ENCODE data around the gene CDCA8. TPM values are rescaled to one million over a fixed set of nuclear protein-coding genes. Genes with fewer than 3 reads are reported as not detected.

Gene CDCA8
- total and polyA plus RNA-seq, 2 of the 4 experiments (the other 2 are of a cell fraction): 5.9 to 25.7 TPM

DNA sequence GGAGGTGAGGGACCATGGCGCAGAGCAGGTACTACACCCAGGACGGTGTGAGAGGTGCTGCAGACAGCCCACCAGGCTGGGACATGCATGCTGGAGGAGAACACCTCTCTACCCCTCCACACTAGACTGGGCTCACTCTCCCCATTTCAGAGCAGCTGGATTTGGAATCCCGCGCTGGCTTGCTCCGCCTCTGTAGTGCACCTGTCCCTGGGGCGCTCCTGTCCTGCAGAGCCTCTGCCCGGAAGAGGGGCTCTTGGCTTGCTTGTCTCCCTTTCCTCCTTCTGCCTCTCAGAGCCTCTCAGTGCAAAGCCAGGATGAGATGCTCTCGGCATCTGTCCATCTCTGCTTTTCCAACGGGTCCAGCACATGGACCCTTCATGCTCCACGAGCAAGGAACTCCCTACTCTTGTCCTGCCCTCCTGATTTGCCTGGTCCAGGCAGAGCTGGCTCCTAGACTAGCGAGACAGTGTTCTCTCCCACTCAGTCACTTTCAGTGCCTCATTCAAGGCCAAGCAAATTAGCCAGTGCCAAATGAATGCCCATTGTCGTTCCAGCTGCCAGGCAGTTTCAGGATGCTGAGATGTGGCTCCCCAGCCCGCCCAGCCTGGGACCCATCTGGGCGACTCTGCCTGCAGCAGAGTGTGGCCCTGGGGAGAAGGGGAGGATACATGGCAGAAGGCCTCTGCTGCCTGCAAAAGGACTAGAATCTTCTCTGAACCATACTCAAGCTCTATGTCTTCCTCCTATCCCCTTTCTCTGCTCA is 33.7 kb downstream of the CDCA8 start:
- Histone ChIP-seq H3K9me1 (ENCODE audit: insufficient read depth, low read length) (no peaks in the 10 kb centered on the region), H3K9ac (ENCODE audit: low read depth, low read length) (no peak overlapping the region), H2AK9ac (replicated peaks; ENCODE audit: low read depth, low read length, poor library complexity) (no peak overlapping the region), H4K91ac (ENCODE audit: insufficient read depth, low read depth, low read length) (no peak overlapping the region), H3K14ac (replicated peaks; ENCODE audit: low read depth, low read length) (no peak overlapping the region), H3K4ac (ENCODE audit: low read depth, low read length) (no peak overlapping the region), H3K36me3 (ENCODE audit: control insufficient read depth, insufficient read depth, low read length) (no peaks in the 10 kb centered on the region), H3K56ac (ENCODE audit: extremely low read depth, insufficient read depth, low read length) (no peak overlapping the region), H4K20me1 (ENCODE audit: insufficient read depth, low read length) (no peaks in the 10 kb centered on the region), H3K79me1 (ENCODE audit: low read depth in 1 of 2, low read length in 2 of 2) (no peaks in the 10 kb centered on the region), H2BK120ac (ENCODE audit: low read depth, low read length) (no peak overlapping the region), H3K4me3 (ENCODE audit: insufficient read depth, low read depth, low read length) (no peak overlapping the region), H4K8ac (ENCODE audit: low read depth in 2 of 2, low read length in 2 of 2) (no peak overlapping the region), H2BK5ac (ENCODE audit: low read depth, low read length, poor library complexity, severe bottlenecking) (no peak overlapping the region), H3K27ac (ENCODE audit: insufficient read depth, low read length) (no peak overlapping the region), H2BK15ac (ENCODE audit: low read depth, low read length) (no peak overlapping the region), H2AK5ac (ENCODE audit: low read depth, low read length) (no peak overlapping the region), H3K18ac (ENCODE audit: low read depth, low read length) (no peak overlapping the region), H3K4me1 (ENCODE audit: control insufficient read depth, insufficient read depth, low read length) (no peaks in the 10 kb centered on the region), H3K9me3 (ENCODE audit: control insufficient read depth, insufficient read depth, low read length) (no peaks in the 10 kb centered on the region), H2AFZ (replicated peaks; ENCODE audit: low read length, poor library complexity) (no peak overlapping the region), H2BK20ac (ENCODE audit: low read depth, low read length) (no peak overlapping the region), H4K5ac (ENCODE audit: low read depth, low read length) (no peak overlapping the region), H3K23ac (ENCODE audit: low read depth, low read length) (no peak overlapping the region), H3K4me2 (ENCODE audit: low read depth, low read length) (no peak overlapping the region), H3K27me3 (ENCODE audit: control insufficient read depth, insufficient read depth, low read length) (peaks cover 49% of the 10 kb centered on the region)
- WGBS, 2 experiments (ENCODE audit: extremely low coverage in 2 of 2, insufficient read length in 1 of 2): 93% methylated on average over 3 of the region's 14 CpGs; no CpG with 5 or more reads in 1 of the 2 experiments
- TF ChIP-seq MXI1 (IDR thresholded peaks at IDR 0.05; ENCODE audit: borderline replicate concordance, low read depth, low read length) (no peak), BHLHE40 (IDR thresholded peaks at IDR 0.05; ENCODE audit: low read depth, low read length) (no peak), NFE2L2 (IDR thresholded peaks at IDR 0.05; ENCODE audit: low read depth, low read length) (no peak), POLR2A (IDR thresholded peaks at IDR 0.05; ENCODE audit: low read depth, low read length) (no peak), CHD1 (IDR thresholded peaks at IDR 0.05; ENCODE audit: low read depth, low read length) (no peak), FOS (IDR thresholded peaks at IDR 0.05; ENCODE audit: low read depth, low read length) (no peak), SMC3 (IDR thresholded peaks at IDR 0.05; ENCODE audit: low read depth, low read length) (no peak), CEBPB (IDR thresholded peaks at IDR 0.05; ENCODE audit: low read depth, low read length) (no peak), MAFK (IDR thresholded peaks at IDR 0.05; ENCODE audit: low read depth, low read length) (no peak)
- TF ChIP-seq, protein P1, sequence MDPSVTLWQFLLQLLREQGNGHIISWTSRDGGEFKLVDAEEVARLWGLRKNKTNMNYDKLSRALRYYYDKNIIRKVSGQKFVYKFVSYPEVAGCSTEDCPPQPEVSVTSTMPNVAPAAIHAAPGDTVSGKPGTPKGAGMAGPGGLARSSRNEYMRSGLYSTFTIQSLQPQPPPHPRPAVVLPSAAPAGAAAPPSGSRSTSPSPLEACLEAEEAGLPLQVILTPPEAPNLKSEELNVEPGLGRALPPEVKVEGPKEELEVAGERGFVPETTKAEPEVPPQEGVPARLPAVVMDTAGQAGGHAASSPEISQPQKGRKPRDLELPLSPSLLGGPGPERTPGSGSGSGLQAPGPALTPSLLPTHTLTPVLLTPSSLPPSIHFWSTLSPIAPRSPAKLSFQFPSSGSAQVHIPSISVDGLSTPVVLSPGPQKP (IDR thresholded peaks at IDR 0.05; ENCODE audit: borderline replicate concordance, low read depth, low read length): no peak
- TF ChIP-seq, protein P2, sequence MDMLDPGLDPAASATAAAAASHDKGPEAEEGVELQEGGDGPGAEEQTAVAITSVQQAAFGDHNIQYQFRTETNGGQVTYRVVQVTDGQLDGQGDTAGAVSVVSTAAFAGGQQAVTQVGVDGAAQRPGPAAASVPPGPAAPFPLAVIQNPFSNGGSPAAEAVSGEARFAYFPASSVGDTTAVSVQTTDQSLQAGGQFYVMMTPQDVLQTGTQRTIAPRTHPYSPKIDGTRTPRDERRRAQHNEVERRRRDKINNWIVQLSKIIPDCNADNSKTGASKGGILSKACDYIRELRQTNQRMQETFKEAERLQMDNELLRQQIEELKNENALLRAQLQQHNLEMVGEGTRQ (IDR thresholded peaks at IDR 0.05; ENCODE audit: low read depth, low read length): no peak
- TF ChIP-seq, protein P3, sequence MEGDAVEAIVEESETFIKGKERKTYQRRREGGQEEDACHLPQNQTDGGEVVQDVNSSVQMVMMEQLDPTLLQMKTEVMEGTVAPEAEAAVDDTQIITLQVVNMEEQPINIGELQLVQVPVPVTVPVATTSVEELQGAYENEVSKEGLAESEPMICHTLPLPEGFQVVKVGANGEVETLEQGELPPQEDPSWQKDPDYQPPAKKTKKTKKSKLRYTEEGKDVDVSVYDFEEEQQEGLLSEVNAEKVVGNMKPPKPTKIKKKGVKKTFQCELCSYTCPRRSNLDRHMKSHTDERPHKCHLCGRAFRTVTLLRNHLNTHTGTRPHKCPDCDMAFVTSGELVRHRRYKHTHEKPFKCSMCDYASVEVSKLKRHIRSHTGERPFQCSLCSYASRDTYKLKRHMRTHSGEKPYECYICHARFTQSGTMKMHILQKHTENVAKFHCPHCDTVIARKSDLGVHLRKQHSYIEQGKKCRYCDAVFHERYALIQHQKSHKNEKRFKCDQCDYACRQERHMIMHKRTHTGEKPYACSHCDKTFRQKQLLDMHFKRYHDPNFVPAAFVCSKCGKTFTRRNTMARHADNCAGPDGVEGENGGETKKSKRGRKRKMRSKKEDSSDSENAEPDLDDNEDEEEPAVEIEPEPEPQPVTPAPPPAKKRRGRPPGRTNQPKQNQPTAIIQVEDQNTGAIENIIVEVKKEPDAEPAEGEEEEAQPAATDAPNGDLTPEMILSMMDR (conservative IDR thresholded peaks at IDR 0.05; ENCODE audit: low read depth, low read length): no peak
- no TSS peak for BruUV-seq (replicated peaks)
- ATAC-seq (ENCODE audit: low read depth) (no peak), DNase-seq (no peak)
- dilution Hi-C loops (cut with HindIII; ENCODE audit: low sequenced_read_pairs, unreplicated experiment): no loop called here
- intact Hi-C loops (cut with micrococcal nuclease): no loop called here
- in situ Hi-C loops (cut with MboI; ENCODE audit: low sequenced_read_pairs): no loop called here
- ChIA-PET POLR2A (ENCODE audit: unreplicated experiment) (no interaction called here), CTCF (no interaction called here)

Measured in IMR-90 (cell line).